ENCODE data around the gene SLC25A24.
"Not testable (repeated sequence)": the region's sequence is repeated elsewhere in the genome, so short reads cannot be mapped to it uniquely, and the experiment has no call there.

SLC25A24 gene

DNA sequence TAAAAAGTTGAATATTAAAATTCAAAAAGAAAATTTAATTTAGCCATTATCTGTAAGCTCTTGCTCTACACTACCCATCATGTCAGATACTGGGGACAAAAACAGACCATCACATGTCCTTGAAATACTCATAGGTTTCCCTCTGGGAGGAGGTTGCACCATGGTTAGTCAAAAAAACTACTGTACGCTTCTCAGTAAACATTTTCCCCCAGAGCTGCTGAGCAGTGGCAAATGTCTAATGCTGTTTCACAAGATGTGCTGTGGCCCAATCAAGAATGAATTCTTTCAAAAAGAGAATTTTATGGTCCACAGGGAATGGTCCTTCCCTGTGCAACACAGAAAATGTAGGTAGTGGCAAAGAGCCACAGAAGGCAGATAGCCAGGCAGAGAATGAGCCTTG is 6.1 kb downstream of the SLC25A24 start:
- DNase-seq (ENCODE audit: low read depth): no peak

DNA sequence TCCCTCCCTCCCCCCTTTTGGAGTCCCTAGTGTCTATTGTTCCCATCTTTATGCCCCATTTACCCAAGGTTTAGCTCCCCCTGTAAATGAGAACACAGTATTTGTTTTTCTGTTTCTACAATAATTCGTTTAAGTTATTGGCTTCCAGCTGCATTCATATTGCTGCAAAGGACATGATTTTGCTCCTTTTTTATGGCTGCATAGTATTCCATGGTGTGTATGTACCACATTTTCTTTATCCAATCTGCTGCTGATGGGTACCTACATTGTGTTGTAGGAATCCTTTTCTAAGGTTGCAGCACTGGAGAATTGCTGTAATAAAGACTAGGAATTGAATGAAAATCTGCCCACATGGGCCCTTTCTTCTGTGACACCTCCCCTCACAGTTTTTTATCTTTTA is 6.8 kb downstream of the SLC25A24 start:
- DNase-seq (ENCODE audit: low read depth): no peak

DNA sequence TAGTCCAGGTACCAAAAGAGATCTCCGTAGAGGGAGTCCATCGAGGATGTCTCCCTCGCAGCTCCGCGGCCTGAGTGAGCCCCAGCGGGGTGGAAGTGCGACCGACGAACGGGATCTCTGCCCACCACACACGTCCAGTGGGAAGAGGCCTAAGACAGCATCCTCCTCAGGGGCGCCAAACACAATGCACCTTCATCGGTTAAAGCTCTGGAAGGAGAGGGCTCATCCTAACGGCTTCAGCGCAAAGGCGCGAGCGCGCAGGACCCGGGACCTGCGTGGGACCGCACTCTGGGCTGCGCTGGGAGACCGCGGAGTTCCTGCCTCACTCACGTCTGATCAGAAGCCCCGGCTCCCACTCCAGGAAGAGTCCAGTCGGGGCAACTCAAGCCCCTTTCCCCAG is 7.6 kb downstream of the SLC25A24 start:
- DNase-seq (ENCODE audit: low read depth): no peak

DNA sequence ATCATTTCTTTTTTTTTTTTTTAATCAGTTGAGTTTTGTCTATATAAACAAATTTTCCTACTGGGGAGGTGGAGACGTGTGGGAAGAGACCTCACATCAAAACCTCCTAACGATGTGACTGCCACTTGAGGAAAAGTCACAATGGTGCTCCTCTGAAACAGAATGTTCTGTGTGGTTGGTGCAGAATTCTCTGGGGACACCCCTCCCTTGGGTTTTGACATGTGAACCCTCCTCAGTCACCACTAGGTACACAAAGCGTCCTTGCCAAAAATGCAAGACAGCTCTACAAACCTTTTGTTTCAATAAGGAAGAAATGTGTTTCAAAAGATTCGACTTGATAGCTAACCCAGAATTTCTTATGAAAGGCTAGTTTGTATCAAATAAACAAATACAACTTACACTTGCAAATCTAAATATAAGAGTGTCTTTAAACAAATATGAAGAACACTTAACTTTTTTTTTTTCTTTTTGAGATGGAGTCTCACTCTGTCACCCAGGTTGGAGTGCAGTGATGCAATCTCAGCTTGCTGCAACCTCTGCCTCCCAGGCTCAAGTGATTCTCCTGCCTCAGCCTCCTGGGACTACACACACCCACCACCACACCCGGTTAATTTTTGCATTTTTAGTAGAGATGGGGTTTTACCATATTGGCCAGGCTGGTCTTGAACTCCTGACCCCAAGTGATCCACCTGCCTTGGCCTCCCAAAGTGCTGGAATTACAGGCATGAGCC is 9.3 kb downstream of the SLC25A24 start:
- no peak for DNase-seq (ENCODE audit: low read depth)

DNA sequence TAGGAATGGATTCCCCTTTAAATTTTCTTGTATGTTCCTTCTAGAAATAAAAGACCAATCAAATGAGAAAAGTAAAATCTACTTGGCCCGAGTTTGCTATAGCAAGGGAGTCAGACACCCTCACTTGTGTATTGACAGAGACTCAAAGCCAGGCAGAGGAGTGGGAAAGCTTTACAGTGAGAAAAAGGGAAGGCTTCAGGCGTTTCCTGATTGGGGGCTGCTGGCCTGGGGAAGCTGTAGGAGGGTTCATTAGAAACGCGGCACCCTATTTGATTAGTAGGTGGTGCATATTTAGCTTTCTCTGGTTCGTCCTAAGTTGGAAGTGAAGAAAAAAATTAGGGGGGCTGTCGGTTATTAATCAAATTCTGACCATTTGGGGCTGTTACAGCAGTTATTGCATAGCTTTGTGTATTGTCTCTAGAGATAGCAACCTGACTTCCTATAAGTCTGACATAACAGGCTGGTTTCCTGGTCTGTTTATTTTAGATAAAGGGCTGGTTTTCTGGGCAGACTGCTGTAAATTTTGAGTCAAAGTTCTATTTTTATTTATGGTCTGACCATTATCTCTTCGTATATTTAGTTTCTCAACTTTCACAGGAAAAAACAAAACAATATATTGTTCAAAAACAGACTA is 10.0 kb downstream of the SLC25A24 start:
- DNase-seq (ENCODE audit: low read depth): no peak

DNA sequence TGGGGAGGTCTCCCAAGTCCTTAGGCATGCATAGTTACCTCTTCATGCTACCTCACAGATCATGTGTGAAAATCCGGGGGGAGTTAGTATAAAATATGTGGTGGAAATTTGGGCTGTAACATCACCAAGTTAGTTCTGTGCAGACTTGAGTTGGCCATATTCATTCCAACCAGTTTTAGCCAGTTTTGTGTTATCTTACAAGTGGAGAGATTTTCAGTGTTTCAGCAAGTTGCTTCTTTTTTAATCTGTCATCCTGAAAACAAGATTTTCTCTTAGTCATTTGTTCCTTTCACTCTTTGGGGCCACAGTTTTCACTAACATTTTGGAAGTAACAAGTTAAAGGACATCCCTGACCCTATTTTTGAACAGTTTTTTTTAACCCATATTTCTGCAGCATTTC is 11.3 kb downstream of the SLC25A24 start:
- no peak for DNase-seq (ENCODE audit: low read depth)

DNA sequence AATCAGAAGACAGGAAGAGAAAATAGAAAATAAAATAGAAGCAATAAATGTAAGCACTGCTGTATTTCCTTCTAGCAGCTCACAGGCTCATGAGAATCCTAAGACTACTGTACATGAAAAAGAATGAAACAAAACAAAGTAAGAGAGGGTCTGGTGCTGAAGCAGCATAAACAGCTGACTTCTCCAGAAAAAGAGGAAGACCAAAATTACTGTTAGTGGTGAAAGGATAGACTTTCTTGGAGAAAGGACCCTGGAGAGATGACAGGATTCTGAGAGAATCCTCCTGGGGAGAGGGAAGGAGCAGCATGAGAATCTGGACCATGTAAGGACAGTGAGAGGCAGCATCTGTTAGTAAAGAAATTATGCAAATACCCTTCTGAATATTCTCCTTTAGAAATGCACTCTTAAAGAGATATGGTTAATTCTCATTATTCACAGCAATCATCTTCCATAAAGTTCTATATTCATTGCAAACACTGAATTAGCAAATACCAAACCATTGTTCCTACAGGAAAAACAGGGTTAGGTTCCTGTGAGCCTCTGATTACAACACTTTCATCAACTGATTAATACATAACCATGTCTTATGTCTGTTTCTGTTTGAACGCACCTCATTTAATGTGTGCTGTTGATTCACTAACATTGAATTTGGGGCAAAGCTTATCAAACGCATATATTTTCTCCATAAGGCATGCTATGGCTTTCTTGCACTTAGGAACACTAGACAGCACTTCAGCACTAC is 17.0 kb downstream of the SLC25A24 start:
- no peak for DNase-seq (ENCODE audit: low read depth)

DNA sequence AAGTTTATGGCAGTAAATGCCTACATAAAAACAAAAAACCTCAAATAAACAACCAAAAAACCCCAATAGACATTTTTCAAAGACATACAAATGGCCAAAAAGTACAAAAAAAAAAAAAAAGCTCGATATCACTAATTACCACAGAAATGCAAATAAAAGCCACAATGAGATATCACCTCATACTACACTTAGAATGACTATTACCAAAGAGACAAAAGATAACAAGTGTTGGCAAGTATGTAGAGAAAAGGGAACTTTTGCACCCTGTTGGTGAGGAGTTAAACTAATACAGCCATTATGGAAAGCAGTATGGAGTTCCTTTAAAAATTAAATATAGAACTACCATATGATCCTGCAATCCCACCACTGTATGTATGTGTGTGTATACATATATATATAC is 21.1 kb downstream of the SLC25A24 start:
- no peak for DNase-seq (ENCODE audit: low read depth)

DNA sequence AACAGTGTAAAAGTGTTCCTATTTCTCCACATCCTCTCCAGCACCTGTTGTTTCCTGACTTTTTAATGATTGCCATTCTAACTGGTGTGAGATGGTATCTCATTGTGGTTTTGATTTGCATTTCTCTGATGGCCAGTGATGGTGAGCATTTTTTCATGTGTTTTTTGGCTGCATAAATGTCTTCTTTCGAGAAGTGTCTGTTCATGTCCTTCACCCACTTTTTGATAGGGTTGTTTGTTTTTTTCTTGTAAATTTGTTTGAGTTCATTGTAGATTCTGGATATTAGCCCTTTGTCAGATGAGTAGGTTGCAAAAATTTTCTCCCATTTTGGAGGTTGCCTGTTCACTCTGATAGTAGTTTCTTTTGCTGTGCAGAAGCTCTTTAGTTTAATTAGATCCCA is 37.7 kb downstream of the SLC25A24 start:
- not testable (repeated sequence) for DNase-seq (ENCODE audit: low read depth)

DNA sequence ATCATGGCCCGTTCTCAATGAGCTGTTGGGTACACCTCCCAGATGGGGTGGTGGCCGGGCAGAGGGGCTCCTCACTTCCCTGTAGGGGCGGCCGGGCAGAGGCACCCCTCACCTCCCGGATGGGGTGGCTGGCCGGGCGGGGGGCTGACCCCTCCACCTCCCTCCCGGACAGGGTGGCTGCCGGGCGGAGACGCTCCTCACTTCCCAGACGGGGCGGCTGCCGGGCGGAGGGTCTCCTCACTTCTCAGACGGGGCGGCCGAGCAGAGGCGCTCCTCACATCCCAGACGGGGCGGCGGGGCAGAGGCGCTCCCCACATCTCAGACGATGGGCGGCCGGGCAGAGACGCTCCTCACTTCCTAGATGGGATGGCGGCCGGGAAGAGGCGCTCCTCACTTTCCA is 40.2 kb downstream of the SLC25A24 start:
- not testable (repeated sequence) for DNase-seq (ENCODE audit: low read depth)

DNA sequence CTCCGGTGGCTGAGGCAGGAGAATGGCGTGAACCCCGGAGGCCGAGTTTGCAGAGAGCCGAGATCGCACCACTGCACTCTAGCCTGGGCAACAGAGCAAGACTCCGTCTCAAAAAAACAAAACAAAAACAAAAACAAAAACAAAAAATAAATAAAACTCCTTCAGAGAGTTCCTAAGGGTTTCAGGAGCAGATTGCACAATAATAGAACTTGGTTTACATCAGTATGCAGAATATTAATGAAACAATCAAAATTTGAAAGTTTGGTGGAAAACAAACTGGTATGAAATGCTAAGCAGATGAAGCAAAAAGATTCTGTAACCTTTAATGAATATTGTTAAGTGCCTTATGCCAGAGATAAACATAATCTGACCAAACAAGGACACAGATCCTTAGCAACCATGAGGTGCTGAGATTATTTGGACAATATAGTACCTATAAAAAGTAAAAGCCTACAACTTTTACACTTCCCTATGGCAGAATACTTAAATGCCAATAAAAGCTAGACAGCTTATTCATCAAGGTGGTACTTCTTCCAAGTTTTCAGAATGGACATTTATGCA is 41.2 kb downstream of the SLC25A24 start:
- no peak for DNase-seq (ENCODE audit: low read depth)

DNA sequence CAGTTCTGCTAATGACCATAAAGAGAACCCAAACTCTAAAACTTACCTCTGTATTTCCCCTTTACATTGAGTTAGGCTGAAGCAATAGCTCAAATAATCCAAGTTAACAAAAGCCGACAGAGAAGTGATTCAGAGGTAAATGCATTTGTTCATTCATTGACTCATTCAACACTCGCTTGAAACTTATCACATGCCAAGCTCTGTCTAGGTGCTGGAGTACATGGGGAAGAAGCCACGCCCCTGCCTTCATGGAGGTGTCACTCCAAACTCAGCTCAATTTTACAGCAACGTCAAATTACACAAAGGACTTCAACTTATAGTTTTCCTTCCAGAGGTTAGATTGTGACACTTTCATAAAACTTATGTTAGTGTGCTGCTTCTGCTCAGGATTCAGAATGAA is 45.8 kb downstream of the SLC25A24 start:
- peak; percentile 49 for DNase-seq (ENCODE audit: low read depth)

DNA sequence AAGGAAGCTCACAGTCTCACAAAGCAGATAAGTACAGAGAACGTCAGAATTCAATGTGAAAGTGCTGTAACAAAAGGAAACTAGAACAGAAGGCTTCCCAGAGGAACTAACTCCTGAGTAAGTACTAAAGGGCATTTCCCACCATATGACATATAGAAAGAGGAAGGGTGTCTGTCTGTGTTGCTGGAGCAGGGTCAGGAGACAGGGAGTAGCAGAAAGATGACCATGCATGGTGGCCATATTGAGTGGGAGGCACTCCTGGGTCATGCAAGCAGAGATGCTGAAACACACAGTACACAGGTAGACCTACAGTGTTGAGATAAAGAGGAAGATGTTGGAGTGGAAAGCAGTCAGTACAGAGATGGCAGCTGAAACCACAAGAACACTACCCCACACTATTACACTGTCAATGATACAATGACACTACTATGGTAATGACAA is 47.3 kb downstream of the SLC25A24 start:
- no peak for DNase-seq (ENCODE audit: low read depth)

DNA sequence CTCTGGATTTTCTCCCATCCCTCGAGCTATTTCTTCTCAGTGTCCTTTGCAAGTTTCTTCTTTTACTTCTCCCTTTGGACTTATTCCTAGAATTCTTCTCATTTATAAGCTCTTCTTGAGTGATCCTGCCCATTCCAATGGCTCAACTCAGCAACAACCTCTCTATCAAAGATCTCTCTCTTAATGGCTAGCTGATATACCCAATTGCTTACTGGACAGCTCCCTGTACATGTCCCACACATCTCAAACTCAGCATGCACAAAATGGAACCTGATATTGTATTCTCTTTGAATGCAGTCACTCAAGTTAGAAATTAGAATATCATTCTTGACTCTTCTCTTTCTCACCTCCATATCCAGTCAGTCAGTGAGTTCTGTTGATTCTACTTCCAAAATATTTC is 48.6 kb downstream of the SLC25A24 start:
- no peak for DNase-seq (ENCODE audit: low read depth)

DNA sequence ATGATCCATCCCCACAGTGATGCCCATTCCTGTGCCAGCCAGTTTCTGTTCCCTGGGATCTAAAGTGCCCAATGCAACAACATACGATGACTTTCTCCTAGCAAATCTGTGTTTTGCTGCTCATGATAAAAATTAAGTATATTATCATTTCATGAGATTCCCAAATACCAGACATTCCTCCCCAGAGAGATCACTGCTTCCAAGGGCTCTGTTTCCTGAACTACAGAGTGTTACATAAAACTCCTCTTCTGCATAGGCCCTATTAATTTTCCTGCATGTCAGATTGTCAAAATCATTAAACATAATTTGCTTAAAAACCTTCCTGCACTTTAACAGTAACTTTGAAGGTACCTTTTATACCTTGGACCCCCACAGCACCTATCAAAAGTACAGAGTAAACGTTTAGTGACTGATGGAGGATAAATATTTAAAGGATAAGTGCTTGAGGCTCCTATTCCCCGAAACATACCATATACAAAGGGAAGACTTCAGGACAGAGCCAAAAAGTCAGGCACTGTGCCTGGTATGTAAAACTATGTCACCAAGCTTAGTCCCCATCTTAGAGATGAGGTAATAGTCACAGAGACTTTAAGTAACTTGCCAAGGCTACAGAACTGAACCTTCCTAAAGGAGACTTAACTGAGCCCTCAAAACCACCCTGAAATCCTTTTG is 50.2 kb downstream of the SLC25A24 start:
- peak; percentile 44 for DNase-seq (ENCODE audit: low read depth)

DNA sequence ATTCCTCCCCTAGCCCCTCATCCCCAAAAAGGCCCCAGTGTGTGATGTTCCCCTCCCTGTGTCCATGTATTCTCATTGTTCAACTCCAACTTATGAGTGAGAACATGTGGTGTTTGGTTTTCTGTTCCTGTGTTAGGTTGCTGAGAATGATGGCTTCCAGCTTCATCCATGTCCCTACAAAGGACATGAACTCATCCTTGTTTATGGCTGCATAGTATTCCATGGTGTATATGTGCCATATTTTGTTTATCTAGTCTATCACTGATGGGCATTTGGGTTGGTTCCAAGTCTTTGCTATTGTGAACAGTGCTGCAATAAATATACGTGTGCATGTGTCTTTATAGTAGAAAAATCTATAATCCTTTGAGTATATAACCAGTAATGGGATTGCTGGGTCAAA is 55.6 kb downstream of the SLC25A24 start:
- not testable (repeated sequence) for DNase-seq (ENCODE audit: low read depth)

DNA sequence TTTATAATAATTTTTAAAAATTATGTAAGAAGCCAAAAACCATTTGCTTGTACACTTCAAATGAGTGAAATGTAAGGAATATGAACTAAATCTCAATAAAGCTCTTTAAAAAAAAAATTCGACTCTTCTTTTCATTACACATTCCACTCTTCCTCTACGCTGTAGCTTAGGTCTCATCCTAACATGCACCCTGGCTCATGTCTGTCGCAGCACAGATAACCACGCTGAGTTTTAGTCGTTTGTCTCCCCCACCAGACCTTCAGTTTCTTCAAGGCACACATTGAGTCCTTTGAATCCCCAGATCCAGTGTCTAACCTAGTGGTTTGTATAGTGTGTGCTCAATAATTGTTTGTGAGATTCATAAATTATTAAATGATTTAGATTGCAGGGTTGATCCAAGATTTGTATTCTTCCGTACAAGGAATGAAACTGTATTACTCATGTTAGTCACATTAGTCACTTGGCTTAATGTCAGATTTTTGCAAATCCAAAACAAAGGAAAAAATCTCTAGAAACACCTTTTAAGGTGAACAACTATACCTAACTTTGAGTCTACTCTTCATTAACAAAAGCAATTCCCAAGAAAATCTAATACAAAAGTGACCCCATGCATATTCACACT is 57.3 kb downstream of the SLC25A24 start:
- DNase-seq (ENCODE audit: low read depth): peak; percentile 42

DNA sequence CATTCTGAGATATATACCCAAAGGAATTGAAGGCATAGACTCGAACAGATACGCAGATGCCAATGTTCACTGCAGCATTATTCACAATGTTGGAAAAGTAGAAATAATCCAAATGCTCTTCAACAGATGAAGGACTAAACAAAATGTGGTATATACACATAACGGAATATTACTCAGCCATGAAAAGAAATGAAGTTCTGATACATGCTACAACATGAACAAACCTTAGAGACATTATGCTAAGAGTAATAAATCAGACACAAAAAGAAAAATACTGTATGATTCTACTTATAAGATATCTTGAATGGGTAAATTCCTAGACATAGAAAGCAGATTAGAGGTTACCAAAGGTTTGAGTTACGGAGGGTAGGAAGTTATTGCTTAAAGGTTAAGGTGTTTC is 57.9 kb downstream of the SLC25A24 start:
- no peak for DNase-seq (ENCODE audit: low read depth)

DNA sequence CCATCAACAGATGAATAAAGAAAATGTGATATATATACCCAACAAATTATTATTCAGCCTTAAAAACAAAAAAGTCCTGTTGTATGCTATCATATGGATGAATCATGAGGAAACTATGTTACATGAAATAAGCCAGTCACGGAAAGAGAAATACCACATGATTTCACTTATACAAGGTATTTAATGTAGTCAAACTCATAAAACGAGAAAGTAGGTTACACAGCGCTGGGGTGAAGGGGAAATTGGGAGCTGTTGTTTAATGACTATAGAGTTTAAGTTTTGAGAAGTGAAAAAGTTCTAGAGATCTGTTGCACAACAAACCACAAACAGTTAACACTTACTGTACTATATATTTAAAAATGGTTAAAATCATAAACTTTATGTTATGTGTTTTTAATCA is 58.5 kb downstream of the SLC25A24 start:
- peak; percentile 70 for DNase-seq (ENCODE audit: low read depth)

DNA sequence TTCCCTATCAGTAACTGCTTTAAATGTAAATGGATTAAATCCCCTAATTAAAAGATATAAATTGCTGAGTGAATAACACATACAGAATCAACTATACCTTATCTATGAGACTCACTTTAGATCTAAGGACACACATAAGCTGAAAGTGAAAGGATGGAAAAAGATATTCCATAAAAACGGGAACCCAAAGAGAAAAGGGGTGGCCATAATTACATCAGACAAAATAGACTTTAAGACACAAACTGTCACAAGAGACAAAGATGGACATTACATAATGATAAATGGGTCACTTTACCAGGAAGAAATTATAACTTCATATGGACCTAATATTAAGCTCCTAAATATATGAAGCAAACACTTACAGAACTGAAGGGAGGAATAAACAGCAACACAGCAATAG is 59.2 kb downstream of the SLC25A24 start:
- no peak for DNase-seq (ENCODE audit: low read depth)

DNA sequence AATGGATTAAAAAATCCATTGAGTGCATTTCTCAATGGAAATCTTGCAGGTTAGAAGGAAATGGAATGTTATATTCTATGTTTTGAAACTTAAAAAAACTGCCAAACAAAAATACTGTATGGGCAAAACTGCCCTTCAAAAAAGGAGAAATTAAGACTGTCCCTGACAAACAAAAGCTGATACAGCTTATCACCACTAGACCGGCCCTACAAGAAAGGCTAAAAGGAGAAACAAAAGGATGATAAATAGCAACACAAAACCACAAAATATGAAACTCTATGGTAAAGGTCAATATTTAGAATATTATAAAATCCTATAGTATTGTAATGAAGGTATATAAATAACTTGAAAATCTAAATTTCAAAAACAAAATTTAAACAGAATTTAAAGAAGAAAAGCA is 60.0 kb downstream of the SLC25A24 start:
- DNase-seq (ENCODE audit: low read depth): no peak

DNA sequence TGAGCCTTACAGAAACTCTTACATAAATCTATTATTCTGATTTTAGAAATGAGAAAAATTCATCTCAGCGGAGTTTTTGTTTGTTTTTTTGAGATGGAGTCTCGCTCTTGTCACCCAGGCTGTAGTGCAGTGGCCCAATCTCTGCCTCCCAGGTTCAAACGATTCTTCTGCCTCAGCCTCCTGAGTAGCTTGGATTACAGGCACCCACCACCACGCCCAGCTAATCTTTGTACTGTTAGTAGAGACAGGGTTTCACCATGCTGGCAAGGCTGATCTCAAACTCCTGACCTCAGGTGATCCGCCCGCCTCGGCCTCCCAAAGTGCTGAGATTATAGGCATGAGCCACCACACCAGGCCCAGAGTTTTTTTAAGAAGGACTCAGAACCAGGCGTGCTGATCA is 60.6 kb downstream of the SLC25A24 start:
- DNase-seq (ENCODE audit: low read depth): not testable (repeated sequence)

All from iris pigment epithelial cell (primary cell).